Measurements from ENCODE around the gene SLC38A10.

GRCh38 chr17:81230043-81230820 lies 64.9 kb downstream of the SLC38A10 start:
- peak in 1 of 6 experiments; percentile 6 for TF ChIP-seq CTCF (IDR thresholded peaks at IDR 0.05)
- TF ChIP-seq POLR2A (IDR thresholded peaks at IDR 0.05): no peak
